CD1c-positive myeloid dendritic cell (primary cell): ENCODE data around the gene COA8.

ENCODE experiments used
- DNase-seq: peaks from one replicate; pipeline ENCODE4 v3.0.0-alpha.2; 2016; ENCODE audit errors: extremely low spot score

COA8 gene

GRCh38 chr14:103623308-103623707 lies 60.5 kb downstream of the COA8 start:
- no peak for DNase-seq

- DNase-seq, result no peak
Observed at GRCh38 chr14:103623883-103624482, 61.2 kb downstream of the COA8 start.

GRCh38 chr14:103624860-103625259 lies 62.1 kb downstream of the COA8 start:
- no peak for DNase-seq

- DNase-seq, result peak; percentile 21
Observed at GRCh38 chr14:103625356-103626095, 62.8 kb downstream of the COA8 start.

DNA sequence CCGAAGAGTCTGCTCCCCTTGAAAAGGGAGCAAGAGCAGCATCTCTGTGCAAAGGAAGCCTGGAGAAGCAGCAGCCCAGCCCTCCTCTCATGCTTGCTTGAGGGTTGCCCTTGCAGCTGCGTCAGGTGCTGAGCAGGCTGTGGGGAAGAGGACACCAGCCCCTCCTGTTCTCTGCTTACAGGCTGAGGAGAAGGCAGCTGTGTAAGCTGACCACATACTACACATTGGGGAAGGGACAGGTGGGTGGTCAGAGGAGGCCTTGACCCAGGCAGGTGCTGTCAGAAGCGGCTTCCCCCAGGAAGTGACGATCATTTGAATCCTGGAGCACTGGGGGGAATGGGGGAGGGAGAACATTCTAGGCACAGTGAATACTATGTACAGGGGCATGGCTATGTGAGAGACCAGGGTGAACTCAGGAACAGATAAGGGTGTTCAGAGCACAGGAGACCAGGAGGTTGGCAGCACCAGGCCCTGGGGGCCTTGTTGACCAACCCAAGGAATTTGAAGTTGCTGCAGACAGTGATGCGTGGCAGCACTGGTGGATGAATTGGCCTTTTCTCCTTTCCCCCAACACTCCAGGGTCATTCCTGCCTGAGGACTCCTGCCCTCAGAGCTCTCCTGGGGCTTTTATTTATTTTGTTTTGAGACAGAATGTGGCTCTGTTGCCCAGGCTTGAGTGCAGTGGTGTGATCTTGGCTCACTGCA lies 63.5 kb downstream of the COA8 start:
- DNase-seq, result no peak

DNA sequence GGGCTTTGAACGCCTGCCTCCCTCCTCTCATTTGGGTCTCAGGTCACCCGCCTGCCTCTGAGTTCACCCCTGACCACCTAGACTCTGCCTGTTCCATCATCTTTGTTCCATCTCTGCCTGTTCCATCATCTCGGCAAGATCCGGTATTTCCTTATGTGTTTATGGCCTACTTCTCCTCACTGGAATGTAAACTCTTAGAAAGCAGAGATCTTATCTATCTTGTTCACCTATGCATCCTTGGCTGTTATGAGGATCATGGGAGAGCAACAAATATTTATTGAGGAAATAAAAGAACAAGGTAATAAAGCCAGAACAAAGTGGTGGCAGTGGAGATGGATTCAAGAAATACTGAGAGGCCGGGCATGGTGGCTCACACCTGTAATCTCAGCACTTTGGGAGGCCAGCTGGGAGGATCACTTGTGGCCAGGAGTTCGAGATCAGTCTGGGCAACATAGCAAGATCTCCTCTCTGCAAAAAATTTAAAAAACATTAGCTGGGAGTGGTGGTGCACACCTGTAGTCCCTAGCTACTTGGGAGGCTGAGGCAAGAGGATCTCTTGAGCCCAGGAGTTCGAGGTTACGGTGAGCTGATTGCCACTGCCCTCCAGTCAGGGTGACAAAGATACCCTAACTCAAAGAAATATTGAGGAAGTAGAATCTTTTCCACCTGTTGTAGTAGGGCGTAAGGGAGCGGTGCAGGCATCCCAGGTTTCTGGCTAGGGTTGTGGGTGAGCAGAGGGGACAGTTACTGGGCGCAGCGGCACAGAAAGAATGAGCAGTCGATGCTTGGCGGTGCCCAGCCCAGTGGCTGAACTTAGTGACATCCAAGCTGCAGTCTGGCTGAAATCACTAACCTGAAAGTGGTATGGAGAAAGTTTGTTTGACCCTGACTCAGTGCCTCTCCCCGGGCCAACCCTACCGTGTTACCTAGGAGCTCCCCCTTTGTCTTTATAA lies 64.6 kb downstream of the COA8 start:
- DNase-seq, result no peak

DNA sequence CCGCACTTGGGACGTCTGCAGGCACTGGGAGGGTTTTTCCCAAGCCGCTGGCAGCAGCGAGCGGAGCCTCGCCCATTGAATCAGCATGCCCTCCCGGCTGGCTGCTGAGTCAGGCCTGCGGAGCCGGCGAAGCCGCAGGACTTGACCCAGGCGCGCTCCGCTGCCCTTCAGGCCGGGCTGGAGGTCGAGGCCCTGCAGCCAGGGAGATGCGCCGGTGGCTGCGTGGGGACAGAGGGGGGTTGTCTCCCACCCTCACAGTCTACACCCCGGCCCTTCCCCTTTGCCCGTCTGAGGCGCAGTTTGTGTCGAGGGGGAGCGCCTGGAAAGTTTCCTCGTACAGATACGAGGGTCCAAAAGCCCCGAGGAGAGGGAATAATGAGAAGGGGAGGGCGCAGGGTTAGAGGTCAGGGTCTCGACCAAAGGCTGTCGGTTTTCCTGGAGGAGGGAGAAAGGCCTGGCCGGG lies 65.5 kb downstream of the COA8 start:
- peak; percentile 77 for DNase-seq

GRCh38 chr14:103628684-103629502 lies 66.1 kb downstream of the COA8 start, which contains the start of gene KLC1:
TSS of gene KLC1 (plus strand) at chr14:103629211. CDS start at chr14:103654565, 25,354 bp downstream.
- DNase-seq, result peak; percentile 90

GRCh38 chr14:103629503-103630121 lies 66.9 kb downstream of the COA8 start:
- peak; percentile 52 for DNase-seq

GRCh38 chr14:103630364-103631108 lies 67.8 kb downstream of the COA8 start:
- DNase-seq, result no peak

- no peak for DNase-seq
Observed at GRCh38 chr14:103633391-103633790, 70.6 kb downstream of the COA8 start.

DNA sequence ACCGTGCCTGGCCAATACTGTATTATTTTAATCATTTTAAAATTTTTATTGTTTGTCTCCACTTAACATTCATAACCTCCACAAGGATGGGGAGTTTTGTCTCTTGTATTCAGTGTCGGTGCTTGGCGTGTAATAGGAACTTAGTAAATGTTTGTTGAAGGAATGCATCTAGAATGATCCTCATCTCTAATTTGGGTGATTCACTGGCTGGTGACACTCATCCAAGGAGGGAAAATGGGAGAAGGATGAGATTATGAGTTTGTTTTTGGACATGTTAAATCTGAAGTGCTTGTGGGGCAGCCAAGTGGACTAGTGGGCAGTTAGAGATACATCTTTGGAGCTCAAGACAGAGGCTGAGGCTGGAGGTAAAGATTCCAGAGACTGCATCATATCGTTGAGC lies 71.4 kb downstream of the COA8 start:
- no peak for DNase-seq

DNA sequence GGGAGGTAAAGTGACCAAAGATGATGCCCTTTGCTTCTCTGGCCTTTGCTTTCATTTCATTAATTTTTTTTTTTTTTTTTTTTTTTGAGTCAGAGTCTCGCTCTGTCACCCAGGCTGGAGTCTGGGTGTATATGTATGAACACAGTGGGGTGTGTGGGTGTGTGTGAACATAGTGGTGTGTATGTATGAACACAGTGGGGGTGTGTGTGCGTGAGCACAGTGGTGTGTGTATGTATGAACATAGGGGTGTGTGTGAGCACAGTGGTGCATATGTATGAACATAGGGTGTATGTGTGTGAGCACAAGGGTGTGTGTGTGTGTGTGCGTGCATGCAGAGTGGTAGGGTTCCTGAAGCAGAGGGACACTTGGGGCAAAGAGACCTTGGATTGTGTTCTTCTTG lies 75.8 kb downstream of the COA8 start:
- DNase-seq, result no peak
